Hematopoietic multipotent progenitor cell treated with erythropoietin and hydrocortisone succinate and interleukin-3 and kit ligand, for 8 days (in vitro differentiated cells): ENCODE data around the gene KANK4.
A peak's percentile ranks its signal among the peaks of the same experiment; 100 is the strongest.

Source experiments
- DNase-seq: peaks from one replicate; pipeline ENCODE4 v3.0.0-alpha.2; 2015

KANK4 gene

DNA sequence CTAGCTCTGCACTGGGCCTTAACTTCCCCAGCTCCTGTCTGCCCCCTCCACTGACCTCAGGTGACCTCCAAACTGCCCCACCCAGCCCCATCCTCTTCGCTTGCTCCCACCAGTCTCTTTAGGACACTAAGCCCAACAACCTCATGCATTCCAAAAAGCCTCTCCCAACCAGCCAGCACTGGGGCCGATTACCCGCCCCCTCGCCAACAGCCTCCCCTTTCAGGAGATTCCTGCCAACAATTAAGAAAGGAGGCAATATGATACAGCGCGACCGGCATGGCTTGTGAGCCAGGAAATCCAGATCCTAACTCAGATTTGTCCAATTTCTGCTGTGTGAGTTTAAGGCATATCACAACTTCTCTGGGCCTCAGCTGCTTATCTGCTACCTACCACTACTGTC is 14.7 kb downstream of the KANK4 start:
- no peak for DNase-seq

DNA sequence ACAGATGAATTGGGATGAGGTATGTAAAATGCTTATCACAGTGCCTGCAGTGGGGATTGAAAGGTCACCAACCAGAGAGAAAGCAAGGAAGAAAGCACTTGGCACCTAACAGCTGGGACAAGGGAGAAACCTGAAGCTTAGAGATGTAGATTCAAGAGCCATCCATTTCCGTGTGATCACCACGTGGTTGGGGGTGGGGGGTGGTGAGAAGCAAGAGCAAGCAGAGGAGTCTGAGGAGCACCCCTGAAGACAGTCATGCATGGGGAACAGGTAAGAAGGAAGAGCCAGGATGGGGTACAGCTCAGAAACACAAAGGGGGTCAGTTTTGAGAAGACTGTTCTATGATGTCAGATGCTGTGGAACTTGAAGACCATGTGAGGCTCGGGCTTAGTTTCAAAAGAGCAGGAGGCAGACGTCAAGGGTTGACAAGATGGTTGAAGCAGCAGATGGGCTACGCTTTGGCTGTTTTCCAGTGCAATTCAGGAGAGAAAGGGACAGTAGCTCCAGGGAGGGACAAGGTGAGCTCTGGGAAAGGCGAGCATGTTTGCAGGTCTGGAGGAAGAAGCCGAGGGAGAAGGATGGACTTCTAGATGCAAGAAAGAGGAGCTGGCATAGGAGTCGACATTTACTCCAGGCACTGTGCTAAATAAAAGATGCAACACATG is 17.4 kb downstream of the KANK4 start:
- no peak for DNase-seq

DNA sequence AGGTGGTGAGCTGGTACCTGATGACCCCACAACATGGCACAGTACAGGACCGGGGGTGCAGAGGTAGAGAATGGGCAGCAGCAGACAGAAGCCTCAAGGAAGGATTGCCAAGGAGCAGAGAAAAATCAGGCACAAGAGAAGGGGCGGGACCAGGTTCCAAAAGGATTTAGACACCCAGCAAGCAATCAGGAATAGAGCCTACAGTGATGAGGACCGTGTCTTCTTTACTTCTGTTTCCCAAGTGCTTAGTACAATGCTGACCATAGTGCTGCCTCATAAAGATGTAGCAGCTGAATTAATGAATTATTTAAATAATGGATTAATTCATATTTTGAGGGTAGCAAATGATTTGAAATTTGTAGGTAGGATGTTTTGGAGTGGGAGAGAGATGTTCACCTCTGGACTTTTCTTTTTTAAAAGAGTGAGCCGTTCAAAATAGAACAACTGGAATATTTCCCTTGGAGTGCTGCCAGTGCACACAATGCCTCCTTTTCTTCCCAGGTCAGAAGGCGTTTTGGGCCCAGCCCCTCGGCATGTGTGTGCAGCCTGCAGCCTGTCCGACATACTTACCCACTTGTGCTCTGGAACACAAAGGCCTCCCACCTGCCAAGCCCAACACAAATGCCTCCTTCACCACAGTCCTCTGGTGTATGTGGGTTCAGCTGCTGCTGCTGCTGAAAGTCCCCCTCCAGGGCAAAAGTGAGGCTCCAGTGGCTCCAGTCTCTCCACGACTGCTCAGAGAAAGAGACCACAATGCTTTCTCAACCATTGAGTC is 19.6 kb downstream of the KANK4 start:
- DNase-seq: no peak

DNA sequence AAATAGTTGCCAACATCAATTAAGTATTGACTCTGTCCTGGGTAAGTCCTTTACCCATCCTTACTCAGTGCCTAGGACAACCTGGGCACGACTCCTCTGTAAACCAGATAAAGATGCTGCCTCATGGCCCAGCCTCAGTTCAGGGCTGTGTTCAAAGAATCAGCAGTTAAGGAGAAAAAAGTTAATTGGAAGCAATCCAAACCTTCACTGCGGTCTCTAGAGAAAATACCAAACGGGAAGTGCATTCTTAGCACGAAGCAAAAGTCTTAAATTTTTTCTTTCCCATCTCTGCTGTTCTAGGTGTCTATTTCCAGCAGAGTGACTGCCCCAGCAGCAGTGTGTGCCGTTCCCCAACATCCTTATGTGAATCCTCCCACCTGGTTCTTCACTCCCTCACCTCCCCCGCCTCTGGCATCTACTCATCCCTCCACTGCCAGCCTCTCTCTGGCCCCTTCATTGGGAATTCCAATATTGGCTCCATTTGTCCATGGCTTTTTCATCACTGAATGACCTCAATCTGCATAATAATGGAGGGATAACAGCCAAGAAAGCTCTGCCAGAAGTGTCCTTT is 23.2 kb downstream of the KANK4 start:
- peak; percentile 20 for DNase-seq

DNA sequence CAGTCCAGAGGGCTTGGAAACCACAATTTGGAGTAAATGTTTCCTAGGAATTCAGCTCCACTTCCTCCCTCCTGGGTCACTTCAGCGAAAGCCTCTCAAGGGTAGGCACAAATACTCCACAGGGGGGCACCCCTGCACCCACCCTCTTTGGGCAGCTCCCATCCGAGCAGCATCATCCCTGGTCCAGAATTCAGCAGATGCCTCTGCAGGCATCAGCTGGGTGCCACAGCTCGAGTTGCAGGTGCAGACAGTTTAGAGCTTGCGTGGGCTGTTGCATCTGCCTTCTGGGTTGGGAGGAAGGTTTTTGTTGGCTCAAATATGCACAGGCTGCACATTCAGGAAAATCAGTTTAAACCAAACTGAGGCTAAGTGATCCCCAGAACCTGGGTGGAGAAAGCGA is 25.0 kb downstream of the KANK4 start:
- DNase-seq: peak; percentile 4

DNA sequence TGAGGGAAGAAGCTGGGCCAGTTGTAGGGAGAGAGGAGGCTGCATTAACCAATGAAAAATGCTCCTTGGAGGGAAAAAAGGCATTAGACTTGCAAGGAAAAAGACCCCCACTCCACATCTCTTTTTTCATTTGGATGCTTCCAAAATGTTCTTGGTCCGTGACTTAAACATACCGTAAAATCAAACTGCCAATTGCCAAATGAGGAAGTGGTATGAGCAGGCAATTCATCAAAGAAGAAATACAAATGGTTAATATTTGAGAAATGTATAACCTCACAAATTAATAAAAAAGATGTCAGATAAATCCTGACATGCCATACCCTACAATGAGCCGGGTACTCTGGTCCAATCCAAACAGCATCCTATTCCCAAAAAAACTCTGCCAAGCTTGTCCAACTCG is 30.6 kb downstream of the KANK4 start:
- DNase-seq: no peak

DNA sequence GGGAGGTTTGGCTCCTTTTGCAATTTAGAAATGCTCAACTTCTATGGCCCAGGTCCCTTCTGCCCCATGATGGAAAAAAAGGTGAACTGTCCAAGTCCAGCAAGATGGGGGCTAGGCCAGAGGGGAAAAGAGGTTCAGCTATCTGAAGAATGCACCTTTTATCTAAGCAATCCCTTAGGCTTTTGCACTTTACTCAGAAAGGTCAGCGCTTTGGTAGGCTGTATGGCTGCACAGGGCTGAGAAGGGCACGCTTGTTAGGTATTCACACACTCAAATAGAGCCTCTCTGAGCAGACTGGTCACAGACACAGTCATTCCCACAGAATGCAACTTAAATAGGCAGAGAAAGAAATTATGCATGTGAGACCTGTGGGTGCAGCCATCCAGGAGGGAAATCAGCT is 31.0 kb downstream of the KANK4 start:
- DNase-seq: no peak

DNA sequence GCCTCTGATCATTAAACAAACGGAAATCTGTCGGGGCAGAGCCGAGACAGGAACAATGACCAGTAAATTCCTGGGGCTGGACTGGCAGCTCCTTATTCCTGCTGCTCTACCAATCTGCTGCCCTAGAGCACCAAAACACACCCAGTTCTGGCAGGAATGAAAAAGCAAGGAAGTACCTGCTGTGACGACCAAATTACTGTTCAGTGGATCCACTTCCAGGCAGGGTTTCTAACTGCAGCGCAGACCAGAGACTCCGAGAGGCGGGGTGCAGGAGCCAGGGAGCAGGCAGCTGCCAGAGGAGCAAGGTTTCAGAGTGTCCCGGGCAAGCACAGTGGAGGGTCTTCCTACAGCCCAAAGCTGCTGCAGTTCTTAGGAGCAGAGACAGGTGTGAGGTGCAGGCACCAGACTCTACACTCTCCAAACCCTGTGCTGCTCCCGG is 32.4 kb downstream of the KANK4 start:
- no peak for DNase-seq

DNA sequence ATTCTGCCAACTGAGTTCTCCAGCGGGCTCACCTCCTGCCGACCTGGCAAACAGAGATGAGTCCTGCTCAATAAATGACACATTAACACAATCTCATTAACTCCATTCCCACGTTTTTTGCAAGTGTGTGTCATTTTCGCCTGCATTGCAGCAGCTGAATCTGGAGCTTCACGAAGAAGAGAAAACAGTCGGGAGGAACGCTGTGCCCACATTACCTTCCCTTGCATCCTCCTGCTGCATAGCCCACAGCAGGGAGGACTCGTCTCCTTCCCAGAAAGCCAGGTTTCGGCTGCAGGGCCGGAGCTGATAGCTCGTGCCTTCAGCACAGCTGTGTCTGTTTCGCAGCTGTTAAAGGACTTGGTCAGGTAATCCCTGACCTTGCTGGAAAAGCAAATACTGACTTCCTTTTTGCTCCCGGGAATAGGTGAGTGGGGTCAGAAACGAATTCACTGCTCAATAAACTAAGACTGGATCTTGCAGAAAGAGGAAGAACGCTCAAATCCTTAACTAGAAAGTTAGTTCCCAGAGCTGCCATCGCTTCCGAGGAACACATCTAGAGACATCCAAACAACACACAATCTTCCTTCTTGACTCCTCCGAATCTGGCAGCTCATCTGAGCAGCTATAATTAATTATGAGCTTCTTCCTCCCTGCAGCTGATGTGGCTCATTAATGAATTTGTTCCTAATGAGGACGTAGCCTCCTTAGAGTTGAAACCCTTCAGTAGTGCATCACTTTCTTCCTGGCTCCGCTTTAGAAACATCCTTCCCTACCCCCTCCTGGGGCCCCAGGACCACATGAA is 33.0 kb downstream of the KANK4 start:
- no peak for DNase-seq

DNA sequence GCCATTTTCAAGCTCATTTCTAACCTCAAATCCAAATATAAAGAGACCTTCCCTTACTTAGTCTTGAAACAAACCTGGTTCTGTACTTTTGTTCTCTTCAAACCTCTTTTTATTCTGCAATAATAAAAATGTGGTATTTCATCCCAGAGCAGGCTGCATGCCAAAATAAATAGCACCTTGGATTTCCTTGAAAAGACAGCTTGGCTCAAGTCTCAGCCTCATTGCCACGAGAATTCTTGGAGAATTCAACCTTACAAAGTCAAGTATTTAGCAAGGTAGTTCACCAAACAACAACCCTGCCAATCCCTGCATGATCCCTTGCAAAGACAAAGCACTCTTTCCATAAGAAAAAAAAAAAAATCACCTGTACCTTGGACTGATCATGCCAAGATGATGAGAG is 33.8 kb downstream of the KANK4 start:
- DNase-seq: no peak

DNA sequence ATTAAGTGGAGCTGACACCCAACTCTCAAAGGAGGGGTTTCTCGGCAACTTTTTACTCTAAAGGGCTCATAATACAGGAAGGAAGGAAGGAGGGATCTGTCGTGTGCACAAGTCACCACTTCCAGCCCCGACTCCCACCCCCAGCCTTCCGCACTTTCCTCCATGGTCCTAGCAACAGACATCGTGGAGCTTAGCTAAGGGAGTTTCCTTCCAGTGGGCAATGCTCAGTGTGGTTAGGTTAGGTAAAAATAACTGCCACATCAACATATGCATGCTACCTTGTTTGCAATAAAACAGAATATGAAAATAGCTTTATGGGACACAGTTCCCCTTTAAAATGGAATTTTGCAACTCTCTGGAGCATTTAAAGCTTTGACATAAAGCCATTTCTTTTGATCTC is 35.2 kb downstream of the KANK4 start:
- no peak for DNase-seq

DNA sequence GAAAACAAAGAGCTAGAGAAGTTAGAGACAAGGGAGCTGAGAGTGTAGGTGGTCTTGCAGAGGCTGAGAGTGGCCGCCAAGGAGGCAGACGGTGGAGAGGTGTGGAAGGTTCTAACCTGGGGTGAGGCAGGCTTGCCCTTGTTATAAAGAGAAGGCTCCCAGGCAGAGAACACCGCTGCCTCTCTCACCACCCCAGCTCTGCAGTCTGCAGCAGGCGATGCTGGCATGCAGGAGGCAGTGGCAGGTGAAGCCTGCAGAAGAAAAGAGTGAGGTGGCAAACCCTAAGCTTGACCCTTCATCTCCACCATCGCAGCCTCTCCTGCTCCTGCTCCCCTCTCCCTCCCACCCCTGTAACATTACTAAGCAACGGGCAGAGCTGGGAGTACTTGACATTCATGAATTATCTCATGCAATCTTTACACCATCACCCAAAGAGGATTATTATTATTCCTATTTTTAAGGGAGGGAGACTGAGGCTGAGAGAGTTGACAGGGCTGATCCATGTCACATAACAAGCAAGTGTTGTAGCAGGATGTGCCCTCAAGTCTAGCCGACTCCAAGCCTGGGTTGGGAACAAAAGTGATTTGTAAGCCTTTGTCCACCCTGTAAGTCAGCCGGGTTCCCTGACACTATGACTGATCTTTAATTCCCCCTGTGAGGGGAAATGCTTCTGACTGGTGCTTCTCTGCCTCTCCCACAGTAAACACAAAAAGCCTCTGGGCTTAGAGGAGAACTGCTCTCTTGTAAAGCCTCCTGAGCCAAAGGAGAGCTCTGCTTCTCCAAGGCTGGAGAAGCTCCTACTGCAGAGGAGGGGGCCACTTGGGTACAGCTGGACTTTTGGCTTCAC is 36.1 kb downstream of the KANK4 start:
- DNase-seq: no peak

DNA sequence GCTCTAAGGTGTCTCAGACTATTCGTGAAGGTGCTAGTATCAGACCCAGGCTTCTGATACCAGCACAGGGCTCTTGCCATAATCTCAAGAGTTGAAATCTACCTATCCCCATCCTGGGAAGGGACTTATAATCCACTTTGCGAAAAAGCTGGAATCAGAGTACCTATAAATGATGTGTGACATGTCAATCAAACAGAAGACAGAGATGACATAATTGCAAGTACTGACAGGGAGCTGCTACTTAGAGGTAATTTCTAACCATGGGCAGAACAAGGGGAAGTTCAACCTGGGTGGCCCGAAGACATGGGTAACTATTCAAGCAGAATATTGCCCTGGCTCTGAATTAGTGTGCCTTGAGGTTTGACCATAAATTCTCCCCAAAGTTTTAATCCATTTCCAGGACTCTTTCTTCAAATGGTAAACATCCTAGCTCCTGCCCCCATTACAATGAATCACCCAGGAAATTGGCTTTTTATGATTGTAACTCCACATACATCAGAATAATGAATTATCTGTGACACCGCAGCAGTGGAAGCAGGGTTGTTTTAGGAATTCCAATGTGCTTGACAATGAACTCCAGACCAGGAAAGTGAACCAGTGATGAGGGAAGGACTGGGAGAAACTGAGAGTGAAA is 37.2 kb downstream of the KANK4 start:
- no peak for DNase-seq

DNA sequence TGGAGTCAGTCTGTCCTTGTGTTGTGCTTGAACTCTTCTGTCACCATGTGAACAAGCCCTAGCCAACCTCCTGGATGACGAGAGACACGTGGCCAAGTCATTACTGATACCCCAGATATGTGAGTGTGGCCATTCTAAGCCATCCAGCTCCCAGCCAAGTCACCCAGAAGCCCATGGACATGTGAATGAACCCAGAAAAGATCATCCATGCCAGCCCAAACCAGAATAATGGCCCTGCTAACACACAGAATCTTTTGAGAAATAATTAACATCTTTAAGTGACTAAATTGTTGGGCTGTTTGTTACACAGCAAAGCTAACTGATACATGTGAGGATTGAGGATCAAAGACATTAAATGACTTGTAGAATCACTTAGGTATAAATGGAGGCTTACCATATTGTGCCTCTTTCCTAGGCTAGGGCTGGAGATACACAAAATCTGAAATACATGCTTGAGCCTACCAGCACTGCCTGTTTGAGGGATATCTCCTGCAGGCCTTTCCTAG is 38.2 kb downstream of the KANK4 start:
- no peak for DNase-seq

DNA sequence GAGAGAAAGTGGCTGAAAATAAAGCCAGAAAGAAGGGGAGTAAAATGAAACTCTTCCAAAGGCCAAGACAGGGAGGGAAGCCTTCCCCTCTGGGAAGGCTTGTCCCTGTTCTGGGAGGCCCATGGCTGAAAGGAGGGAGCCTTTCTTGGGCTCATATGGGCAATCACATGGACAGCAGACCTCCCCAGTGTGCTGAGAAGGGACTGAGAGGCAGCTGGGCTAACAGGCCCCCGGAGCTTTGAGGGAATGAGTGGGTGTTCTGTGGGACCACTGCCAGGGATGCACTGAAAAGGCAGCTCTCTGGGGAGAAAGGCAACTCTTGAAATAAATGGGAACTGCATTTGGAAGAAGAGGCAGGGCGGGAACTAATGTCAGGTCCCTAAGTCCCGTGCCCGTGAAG is 39.1 kb downstream of the KANK4 start:
- DNase-seq: no peak

DNA sequence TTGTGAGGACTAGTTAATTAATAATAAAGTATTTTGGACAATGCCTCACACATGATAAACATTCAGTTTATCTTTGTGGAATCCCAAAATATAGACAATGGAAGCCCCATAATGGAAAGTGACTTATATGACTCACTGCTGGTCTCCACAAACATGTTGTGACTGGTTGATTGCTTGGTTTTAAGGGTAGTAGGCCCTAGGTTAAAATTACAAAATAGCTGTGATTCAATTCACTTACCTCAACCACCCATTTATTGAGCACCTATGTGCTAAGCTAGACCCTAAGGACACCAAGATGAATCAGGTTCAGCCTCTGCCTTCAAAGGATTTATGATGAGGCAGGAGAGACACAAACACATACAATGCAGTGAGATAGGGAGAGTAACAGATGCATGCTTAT is 42.4 kb downstream of the KANK4 start:
- DNase-seq: no peak

DNA sequence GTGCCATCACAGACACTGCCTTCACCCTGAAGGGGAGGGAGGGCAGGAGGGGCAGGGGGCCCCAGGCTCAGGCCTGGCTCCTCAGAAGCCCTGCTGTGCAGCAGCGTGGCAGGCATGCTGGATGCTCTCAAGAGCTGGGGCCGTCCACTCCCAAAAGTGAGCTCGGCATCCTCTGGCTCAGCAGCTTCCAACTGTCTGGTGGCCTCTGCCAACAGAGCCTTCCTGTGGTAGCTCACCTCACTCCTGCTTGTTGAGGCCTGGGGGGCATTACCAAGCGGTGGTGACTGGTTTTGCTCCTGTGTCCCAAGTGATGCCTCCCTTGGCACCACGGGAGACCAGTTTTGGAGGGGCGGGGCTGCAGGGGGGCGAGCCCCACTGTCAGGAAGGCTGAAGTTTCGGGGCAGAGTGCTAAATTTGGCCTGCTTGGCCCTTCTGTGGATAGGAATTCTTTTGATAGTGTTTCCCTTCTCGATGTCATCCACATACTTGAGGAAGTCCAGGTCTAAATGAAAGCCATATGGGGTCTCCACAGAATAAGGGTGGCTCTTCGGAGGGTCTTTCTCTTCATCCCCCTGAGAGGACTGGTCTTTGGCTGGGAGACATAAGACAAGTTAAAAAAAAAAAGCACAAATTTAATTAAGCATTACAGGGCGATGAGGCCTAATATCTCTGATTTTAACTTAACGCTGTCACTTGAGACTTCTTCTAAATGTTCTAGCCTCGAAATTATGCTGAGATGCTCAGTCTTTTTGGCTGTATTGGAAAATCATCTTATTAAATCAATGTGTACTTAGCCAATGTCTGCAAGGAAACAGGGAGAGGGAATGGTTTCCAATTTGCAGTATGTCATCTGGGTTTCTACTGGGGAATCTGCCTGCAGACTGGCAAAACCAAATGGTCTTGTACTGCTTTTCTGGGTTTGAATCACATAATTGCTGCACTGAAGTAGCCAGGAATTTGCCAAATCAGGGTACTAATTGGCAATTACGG is 44.4 kb downstream of the KANK4 start:
- DNase-seq: no peak

DNA sequence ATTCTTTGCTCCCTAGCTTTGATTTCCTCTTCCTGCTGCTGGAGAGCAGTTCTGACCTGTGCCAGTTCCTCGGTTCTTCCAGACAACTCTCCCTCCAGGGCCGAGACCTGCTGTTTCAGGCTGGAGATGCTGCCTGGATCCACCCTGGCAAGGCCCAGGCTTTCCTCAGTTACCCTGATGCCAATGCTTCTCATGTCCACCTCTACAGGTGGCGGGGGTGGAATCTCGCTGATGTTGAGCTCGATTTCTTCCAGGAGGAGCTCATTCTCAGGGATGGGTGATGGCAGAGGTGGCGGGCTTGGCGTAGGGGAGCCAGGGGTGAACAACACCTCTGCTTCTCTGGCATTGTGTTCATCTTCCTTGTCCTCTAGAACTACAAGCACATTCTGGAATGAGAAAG is 45.3 kb downstream of the KANK4 start:
- DNase-seq: no peak

DNA sequence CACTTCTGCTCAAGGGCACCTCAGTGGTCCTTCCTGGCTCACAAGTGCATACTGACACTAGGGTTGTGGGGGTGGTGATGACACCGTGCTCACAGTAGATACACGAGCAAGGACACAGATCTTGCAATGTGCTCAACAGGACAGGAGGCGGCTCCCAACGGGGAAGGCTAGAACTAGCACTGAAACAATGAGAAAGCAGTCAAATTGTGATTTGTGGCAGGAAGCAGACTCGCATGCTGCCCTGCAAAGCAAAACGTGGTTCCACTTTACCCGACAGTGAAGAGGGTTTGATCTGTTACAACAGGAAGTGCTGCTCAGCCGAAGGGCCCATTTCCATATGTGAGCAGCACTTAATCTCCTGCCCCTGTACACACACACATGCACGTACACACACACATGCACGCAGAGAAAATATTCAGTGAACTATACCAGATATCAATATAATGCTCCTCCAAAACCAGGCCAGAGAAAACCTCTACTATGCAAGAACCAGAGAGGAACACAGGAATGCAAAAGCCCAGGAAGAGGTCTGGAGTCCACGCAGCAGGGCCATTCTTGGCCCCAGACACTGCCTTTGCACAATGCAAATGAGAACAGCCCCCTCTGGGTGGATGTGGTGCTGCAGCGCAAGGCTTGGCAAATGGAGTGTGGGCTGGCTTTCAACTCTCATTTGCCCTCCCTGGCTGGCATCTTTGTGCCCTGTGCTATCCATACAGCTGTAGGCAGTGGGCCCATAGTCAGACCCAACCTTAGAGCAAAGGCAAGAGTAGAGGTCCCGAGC is 47.1 kb downstream of the KANK4 start:
- DNase-seq: no peak

DNA sequence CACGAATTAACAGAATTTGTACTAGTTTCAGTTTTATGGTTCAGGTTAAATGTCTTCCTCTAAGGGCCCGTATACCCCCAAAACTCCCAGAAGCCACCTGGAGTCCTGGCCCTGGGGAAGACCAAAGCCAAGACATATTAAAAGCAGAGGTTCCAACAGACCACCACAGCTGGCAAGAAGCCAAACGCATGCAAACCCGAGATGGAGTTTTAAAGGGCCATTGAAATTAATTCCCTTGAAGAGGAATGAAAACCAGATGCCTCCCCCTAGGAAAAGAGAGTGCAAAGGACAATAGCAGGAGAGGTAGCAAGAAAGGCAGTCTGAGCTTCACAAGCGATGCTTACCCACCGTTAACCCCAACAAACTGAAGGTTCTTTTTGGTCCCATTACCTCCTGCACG is 48.1 kb downstream of the KANK4 start:
- DNase-seq: no peak
